Ureter (tissue), 1 donor: Measurements from ENCODE around the gene SIRT6. TPM values are rescaled to one million over a fixed set of nuclear protein-coding genes. Genes with fewer than 3 reads are reported as not detected.
"Not testable (repeated sequence)": the region's sequence is repeated elsewhere in the genome, so short reads cannot be mapped to it uniquely, and the experiment has no call there.

ENCODE experiments used
- DNase-seq: peaks from one replicate; pipeline ENCODE4 v3.0.0-alpha.2; 2020; ENCODE audit warnings: low spot score
- total RNA-seq: library from RNA; stranded (reverse); gene quantifications from one replicate; pipeline ENCODE4 v1.2.4, GENCODE V29; 2023
- donor health status: DM: yes; HTN: yes; CAD: no.

Gene SIRT6
- total RNA-seq, 1 donor from 2014 or later: 23.9 TPM

- no peak for DNase-seq
Observed at GRCh38 chr19:4174895-4175668, 7.3 kb downstream of the SIRT6 start.

GRCh38 chr19:4174213-4174894 is 8.0 kb downstream of the SIRT6 start:
- DNase-seq: no peak

- DNase-seq: no peak
Observed at GRCh38 chr19:4173479-4174212, 8.7 kb downstream of the SIRT6 start.

GRCh38 chr19:4172861-4173473 is 9.4 kb downstream of the SIRT6 start:
- DNase-seq: peak; percentile 58

- no peak for DNase-seq
Observed at GRCh38 chr19:4171676-4172075, 10.7 kb downstream of the SIRT6 start.

GRCh38 chr19:4164262-4164661 is 18.1 kb downstream of the SIRT6 start:
- no peak for DNase-seq

- DNase-seq: no peak
Observed at GRCh38 chr19:4161415-4162077, 20.8 kb downstream of the SIRT6 start.

- not testable (repeated sequence) for DNase-seq
Observed at GRCh38 chr19:4157971-4158370, 24.4 kb downstream of the SIRT6 start.

- DNase-seq: no peak
Observed at GRCh38 chr19:4157164-4157563, 25.2 kb downstream of the SIRT6 start.

- DNase-seq: no peak
Observed at GRCh38 chr19:4154571-4155312, 27.6 kb downstream of the SIRT6 start.

- no peak for DNase-seq
Observed at GRCh38 chr19:4152241-4152998, 29.9 kb downstream of the SIRT6 start.

GRCh38 chr19:4151623-4152022 is 30.7 kb downstream of the SIRT6 start:
- no peak for DNase-seq

- DNase-seq: no peak
Observed at GRCh38 chr19:4149518-4150288, 32.7 kb downstream of the SIRT6 start.

GRCh38 chr19:4144666-4145249 is 37.6 kb downstream of the SIRT6 start:
- no peak for DNase-seq

- not testable (repeated sequence) for DNase-seq
Observed at GRCh38 chr19:4142916-4143315, 39.4 kb downstream of the SIRT6 start.

GRCh38 chr19:4140237-4140711 is 42.1 kb downstream of the SIRT6 start:
- no peak for DNase-seq

- DNase-seq: peak; percentile 79
Observed at GRCh38 chr19:4139614-4140236, 42.6 kb downstream of the SIRT6 start.

GRCh38 chr19:4138445-4138844 is 43.9 kb downstream of the SIRT6 start:
- no peak for DNase-seq
